GM12878 (cell line): ENCODE measurements around the gene RAP1GDS1.

Experiments
- TAF1 ChIP-seq: IDR thresholded peaks from 2 replicates; pipeline ENCODE4 v1.6.1; 2011; ENCODE audit warnings: mild to moderate bottlenecking, low read depth, low read length, borderline replicate concordance
- TF ChIP-seq, protein P1 (sequence below): fragments of 450-650 bp; IDR thresholded peaks from 2 replicates; pipeline ENCODE4 v1.6.1; 2018; ENCODE audit warnings: borderline replicate concordance, mild to moderate bottlenecking; ENCODE audit not compliant: partially characterized antibody

DNA sequence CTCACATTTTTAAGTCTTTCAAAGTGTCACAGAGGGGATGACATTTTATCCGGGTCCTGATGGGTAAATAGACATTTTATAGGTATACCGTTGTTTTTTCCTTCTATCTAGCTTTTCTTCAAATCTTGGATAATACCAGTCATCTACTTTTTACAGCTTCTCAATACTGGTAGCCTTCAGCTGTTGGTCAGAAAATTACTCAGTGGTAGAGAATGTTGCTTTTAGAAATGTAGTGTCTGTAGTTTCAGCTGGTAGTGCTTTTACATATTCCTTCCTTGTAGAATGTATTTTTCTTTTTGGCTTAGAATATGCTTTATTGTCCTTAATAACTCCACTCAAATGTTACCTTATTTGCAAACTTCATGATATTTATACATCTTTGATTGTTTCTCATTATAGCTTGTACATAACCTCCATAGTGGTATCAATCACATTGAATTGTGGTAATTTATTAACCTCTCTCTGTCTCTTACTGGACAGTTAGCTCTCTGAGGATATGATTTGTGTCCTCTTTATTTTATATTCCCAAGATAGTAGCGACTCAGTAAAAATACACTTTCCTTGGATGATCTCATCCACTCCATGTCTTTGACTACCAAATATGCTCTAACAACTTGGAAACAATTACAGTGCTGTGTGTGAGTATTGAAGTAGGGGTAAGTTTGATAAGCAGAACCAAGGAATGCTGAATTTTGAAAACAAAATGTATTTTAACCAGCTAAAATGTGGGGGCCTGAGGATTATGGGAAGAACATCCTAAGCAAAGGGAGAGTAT lies 53.8 kb downstream of the RAP1GDS1 start:
- TF ChIP-seq, protein P1, sequence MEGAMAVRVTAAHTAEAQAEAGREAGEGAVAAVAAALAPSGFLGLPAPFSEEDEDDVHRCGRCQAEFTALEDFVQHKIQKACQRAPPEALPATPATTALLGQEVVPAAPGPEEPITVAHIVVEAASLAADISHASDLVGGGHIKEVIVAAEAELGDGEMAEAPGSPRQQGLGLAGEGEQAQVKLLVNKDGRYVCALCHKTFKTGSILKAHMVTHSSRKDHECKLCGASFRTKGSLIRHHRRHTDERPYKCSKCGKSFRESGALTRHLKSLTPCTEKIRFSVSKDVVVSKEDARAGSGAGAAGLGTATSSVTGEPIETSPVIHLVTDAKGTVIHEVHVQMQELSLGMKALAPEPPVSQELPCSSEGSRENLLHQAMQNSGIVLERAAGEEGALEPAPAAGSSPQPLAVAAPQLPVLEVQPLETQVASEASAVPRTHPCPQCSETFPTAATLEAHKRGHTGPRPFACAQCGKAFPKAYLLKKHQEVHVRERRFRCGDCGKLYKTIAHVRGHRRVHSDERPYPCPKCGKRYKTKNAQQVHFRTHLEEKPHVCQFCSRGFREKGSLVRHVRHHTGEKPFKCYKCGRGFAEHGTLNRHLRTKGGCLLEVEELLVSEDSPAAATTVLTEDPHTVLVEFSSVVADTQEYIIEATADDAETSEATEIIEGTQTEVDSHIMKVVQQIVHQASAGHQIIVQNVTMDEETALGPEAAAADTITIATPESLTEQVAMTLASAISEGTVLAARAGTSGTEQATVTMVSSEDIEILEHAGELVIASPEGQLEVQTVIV, result no peak
- TF ChIP-seq TAF1, result no peak
